WTC11 (cell line): ENCODE measurements around the gene SCUBE3. TPM values are rescaled to one million over a fixed set of nuclear protein-coding genes. Genes with fewer than 3 reads are reported as not detected.

Experiments used
- ATAC-seq: fragments of 200-7000 bp; cut with Tn5 transposase; 2 replicates; pipeline ENCODE4 v1.10.0; 2021; ENCODE audit warnings: mild to moderate bottlenecking, moderate library complexity
- CTCF ChIA-PET: fragments of 300-600 bp; sonication (Branson Sonifier 250); formaldehyde crosslinking; loops from one replicate; lab custom pipeline; 2021; ENCODE audit warnings: antibody characterized with exemption; lab: Charles Lee
- POLR2A ChIA-PET: fragments of 350-600 bp; sonication (Branson Sonifier 250); formaldehyde crosslinking; loops from one replicate; lab custom pipeline; 2021; ENCODE audit warnings: antibody characterized with exemption; lab: Charles Lee
- DNase-seq: peaks from one replicate; pipeline ENCODE4 v3.0.0; 2021; ENCODE audit warnings: low spot score
- H3K27ac Mint-ChIP-seq: 2 replicates; pipeline ENCODE4 v1.8.0; 2021; ENCODE audit warnings: mixed read lengths
- H3K27me3 Mint-ChIP-seq: 2 replicates; pipeline ENCODE4 v1.8.0; 2021; ENCODE audit warnings: low read depth, mild to moderate bottlenecking, moderate library complexity, mixed read lengths
- H3K36me3 Mint-ChIP-seq: 2 replicates; pipeline ENCODE4 v1.8.0; 2021; ENCODE audit warnings: mixed read lengths
- H3K4me1 Mint-ChIP-seq: 2 replicates; pipeline ENCODE4 v1.8.0; 2022; ENCODE audit warnings: mixed read lengths
- H3K4me3 Mint-ChIP-seq: 2 replicates; pipeline ENCODE4 v1.8.0; 2021; ENCODE audit warnings: mild to moderate bottlenecking, moderate library complexity, mixed read lengths
- H3K9me3 Mint-ChIP-seq: 2 replicates; pipeline ENCODE4 v1.8.0; 2021; ENCODE audit warnings: mixed read lengths
- CREM ChIP-seq: sonication (generic); formaldehyde crosslinking; IDR thresholded peaks from 2 replicates; pipeline ENCODE4 v1.8.1; 2022; ENCODE audit warnings: mild to moderate bottlenecking, missing genetic modification reagents, moderate library complexity
- ERG ChIP-seq: fragments of 250-450 bp; sonication (Bioruptor Pico); IDR thresholded peaks from 2 replicates; pipeline ENCODE4 v1.8.0; 2021; ENCODE audit warnings: mild to moderate bottlenecking
- FOXJ3 ChIP-seq: sonication (generic); formaldehyde crosslinking; IDR thresholded peaks from 2 replicates; pipeline ENCODE4 v1.9.0; 2021; ENCODE audit warnings: missing genetic modification reagents, mild to moderate bottlenecking, borderline replicate concordance
- GABPB1 ChIP-seq: sonication (generic); formaldehyde crosslinking; IDR thresholded peaks from 2 replicates; pipeline ENCODE4 v1.8.1; 2023; ENCODE audit warnings: mild to moderate bottlenecking, missing genetic modification reagents
- HMGA2 ChIP-seq: fragments of 250-450 bp; sonication (Bioruptor Pico); IDR thresholded peaks from 2 replicates; pipeline ENCODE4 v1.4.0; 2021; ENCODE audit warnings: mild to moderate bottlenecking, moderate library complexity
- IRF1 ChIP-seq: sonication (generic); formaldehyde crosslinking; IDR thresholded peaks from 2 replicates; pipeline ENCODE4 v1.8.0; 2023; ENCODE audit warnings: missing genetic modification reagents
- KAT7 ChIP-seq: sonication (generic); formaldehyde crosslinking; IDR thresholded peaks from 2 replicates; pipeline ENCODE4 v1.8.1; 2023; ENCODE audit warnings: missing genetic modification reagents, mild to moderate bottlenecking, borderline replicate concordance
- MAX ChIP-seq: sonication (generic); formaldehyde crosslinking; IDR thresholded peaks from 2 replicates; pipeline ENCODE4 v1.8.0; 2022; ENCODE audit warnings: mild to moderate bottlenecking, missing genetic modification reagents
- OVOL2 ChIP-seq: fragments of 250-450 bp; sonication (Bioruptor Pico); IDR thresholded peaks from 2 replicates; pipeline ENCODE4 v1.9.0; 2021; ENCODE audit warnings: mild to moderate bottlenecking, borderline replicate concordance
- PRDM15 ChIP-seq: sonication (generic); formaldehyde crosslinking; IDR thresholded peaks from 2 replicates; pipeline ENCODE4 v1.8.0; 2022; ENCODE audit warnings: missing genetic modification reagents
- RELA ChIP-seq: sonication (generic); formaldehyde crosslinking; IDR thresholded peaks from 2 replicates; pipeline ENCODE4 v1.8.1; 2022; ENCODE audit warnings: missing genetic modification reagents, mild to moderate bottlenecking, borderline replicate concordance
- SMAD4 ChIP-seq: sonication (generic); formaldehyde crosslinking; IDR thresholded peaks from 2 replicates; pipeline ENCODE4 v1.8.0; 2022; ENCODE audit warnings: mild to moderate bottlenecking, missing genetic modification reagents
- TEAD1 ChIP-seq: sonication (generic); formaldehyde crosslinking; IDR thresholded peaks from 2 replicates; pipeline ENCODE4 v1.8.0; 2022; ENCODE audit warnings: mild to moderate bottlenecking, missing genetic modification reagents
- ZNF121 ChIP-seq: sonication (generic); formaldehyde crosslinking; IDR thresholded peaks from 2 replicates; pipeline ENCODE4 v1.8.0; 2023; ENCODE audit warnings: missing genetic modification reagents
- ZNF416 ChIP-seq: fragments of 250-450 bp; sonication (Bioruptor Pico); IDR thresholded peaks from 2 replicates; pipeline ENCODE4 v1.9.0; 2021; ENCODE audit warnings: mild to moderate bottlenecking, inconsistent platforms
- total RNA-seq: library from RNA; stranded (reverse); gene quantifications from 3 replicates; pipeline ENCODE4 v1.2.3, GENCODE V29; 2021
- TF ChIP-seq, protein P1 (sequence below): fragments of 250-450 bp; sonication (Bioruptor Pico); IDR thresholded peaks from 2 replicates; pipeline ENCODE4 v1.9.0; 2021; ENCODE audit warnings: mild to moderate bottlenecking, borderline replicate concordance
- TF ChIP-seq, protein P2 (sequence below): sonication (generic); formaldehyde crosslinking; IDR thresholded peaks from 2 replicates; pipeline ENCODE4 v1.8.0; 2022; ENCODE audit warnings: mild to moderate bottlenecking, missing genetic modification reagents
- TF ChIP-seq, protein P3 (sequence below): sonication (generic); formaldehyde crosslinking; IDR thresholded peaks from 2 replicates; pipeline ENCODE4 v1.8.0; 2022; ENCODE audit warnings: mild to moderate bottlenecking, missing genetic modification reagents

SCUBE3 gene
- total RNA-seq, 1 experiment from 2014 or later, result 2.1 TPM

- POLR2A ChIA-PET, result interaction anchor here (0.6 to 1.3 kb wide), 2 partner anchors 21 to 38 kb away, joined by 3 to 5 read pairs; partner anchors contain the start of gene ZNF76
- H3K4me3 Mint-ChIP-seq, result peak overlapping the region; percentile 46
Observed at GRCh38 chr6:35296931-35297600, 83.3 kb downstream of the SCUBE3 start.

DNA sequence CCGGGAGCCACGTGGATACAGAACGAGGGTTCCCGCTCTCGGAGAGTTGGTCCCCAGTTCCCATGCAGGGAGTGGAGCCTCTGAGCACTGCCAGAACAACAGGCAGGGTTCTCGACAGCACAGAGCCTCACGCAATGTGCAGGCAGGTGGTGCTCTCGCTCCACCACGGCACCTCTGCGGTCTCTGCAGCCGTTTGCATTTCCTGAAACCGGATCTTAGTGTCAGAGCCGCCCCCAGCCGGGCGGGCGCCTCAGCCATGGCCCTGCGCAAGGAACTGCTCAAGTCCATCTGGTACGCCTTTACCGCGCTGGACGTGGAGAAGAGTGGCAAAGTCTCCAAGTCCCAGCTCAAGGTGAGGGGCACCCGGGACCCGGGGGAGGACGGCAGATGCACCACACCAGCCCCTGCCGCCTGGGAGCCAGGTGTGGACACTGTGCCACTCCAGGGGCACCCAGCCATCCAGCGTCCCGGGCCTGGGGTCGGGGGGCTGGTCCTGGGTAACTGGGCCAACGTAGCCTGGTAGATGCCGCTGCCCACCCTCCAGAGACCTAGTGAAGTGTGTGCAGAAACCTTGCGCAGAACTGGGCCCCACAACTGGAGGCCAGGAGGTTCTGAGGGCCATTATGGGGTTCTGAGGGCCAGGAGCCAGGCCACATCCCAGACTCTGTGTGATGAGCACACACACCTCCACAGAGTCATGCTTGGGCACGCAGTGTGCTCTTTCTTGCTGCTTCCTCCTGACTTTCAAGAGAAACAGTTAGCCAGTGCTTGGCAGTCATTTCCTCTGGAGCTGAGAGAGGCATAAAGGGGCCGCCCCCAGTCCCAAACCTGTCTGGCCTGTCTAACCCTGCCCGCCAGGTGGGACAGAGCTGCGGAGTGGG is 84.1 kb downstream of the SCUBE3 start, which contains the start of gene DEF6:
DEF6 (plus strand) TSS at position 218 of the 881 bp plus-strand sequence; CDS start at position 257, 39 bp downstream.
- peak; percentile 94 for ATAC-seq
- ChIA-PET CTCF (interaction anchor here (0.7 to 4.3 kb wide), 10 partner anchors 15 to 255 kb away, joined by 3 to 35 read pairs (median 11); partner anchors contain the start of genes FANCE and PPARD), POLR2A (interaction anchor here (0.6 to 1.1 kb wide), 2 partner anchors 38 to 174 kb away, joined by 3 read pairs; partner anchors contain the start of gene ZNF76)
- no peaks in the 10 kb centered on the region for H3K9me3 Mint-ChIP-seq
- DNase-seq, result peak; percentile 90
- H3K4me1 Mint-ChIP-seq, result peaks cover 35% of the 10 kb centered on the region
- peaks cover 8% of the 10 kb centered on the region for H3K36me3 Mint-ChIP-seq
- peak within 1 kb of the TSS; percentile 46 for H3K4me3 Mint-ChIP-seq
- 0 out of 2 replicates have a peak within 1 kb of the TSS, but pooled peaks have one; percentile 41 for H3K27ac Mint-ChIP-seq
- 0 out of 2 replicates have a peak, but pooled peaks cover 4% of the 10 kb centered on the region for H3K27me3 Mint-ChIP-seq
- TF ChIP-seq OVOL2 (no peak), GABPB1 (CRISPR knock-in tag) (peak; percentile 81), SMAD4 (CRISPR knock-in tag) (0 out of 2 replicates have a peak, but pooled peaks have one; percentile 18), FOXJ3 (no peak), MAX (CRISPR knock-in tag) (peak; percentile 87), HMGA2 (CRISPR knock-in tag) (no peak), RELA (CRISPR knock-in tag) (0 out of 2 replicates have a peak, but pooled peaks have one; percentile 35), ERG (CRISPR knock-in tag) (no peak), PRDM15 (CRISPR knock-in tag) (no peak), KAT7 (CRISPR knock-in tag) (0 out of 2 replicates have a peak, but pooled peaks have one; percentile 64), IRF1 (peak; percentile 80; the same call in 1 of the 2 replicates), CREM (CRISPR knock-in tag) (peak; percentile 45; the same call in 1 of the 2 replicates), TEAD1 (CRISPR knock-in tag) (peak; percentile 36; the same call in 1 of the 2 replicates)
- TF ChIP-seq, protein P1, sequence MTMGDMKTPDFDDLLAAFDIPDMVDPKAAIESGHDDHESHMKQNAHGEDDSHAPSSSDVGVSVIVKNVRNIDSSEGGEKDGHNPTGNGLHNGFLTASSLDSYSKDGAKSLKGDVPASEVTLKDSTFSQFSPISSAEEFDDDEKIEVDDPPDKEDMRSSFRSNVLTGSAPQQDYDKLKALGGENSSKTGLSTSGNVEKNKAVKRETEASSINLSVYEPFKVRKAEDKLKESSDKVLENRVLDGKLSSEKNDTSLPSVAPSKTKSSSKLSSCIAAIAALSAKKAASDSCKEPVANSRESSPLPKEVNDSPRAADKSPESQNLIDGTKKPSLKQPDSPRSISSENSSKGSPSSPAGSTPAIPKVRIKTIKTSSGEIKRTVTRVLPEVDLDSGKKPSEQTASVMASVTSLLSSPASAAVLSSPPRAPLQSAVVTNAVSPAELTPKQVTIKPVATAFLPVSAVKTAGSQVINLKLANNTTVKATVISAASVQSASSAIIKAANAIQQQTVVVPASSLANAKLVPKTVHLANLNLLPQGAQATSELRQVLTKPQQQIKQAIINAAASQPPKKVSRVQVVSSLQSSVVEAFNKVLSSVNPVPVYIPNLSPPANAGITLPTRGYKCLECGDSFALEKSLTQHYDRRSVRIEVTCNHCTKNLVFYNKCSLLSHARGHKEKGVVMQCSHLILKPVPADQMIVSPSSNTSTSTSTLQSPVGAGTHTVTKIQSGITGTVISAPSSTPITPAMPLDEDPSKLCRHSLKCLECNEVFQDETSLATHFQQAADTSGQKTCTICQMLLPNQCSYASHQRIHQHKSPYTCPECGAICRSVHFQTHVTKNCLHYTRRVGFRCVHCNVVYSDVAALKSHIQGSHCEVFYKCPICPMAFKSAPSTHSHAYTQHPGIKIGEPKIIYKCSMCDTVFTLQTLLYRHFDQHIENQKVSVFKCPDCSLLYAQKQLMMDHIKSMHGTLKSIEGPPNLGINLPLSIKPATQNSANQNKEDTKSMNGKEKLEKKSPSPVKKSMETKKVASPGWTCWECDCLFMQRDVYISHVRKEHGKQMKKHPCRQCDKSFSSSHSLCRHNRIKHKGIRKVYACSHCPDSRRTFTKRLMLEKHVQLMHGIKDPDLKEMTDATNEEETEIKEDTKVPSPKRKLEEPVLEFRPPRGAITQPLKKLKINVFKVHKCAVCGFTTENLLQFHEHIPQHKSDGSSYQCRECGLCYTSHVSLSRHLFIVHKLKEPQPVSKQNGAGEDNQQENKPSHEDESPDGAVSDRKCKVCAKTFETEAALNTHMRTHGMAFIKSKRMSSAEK, result 0 out of 2 replicates have a peak, but pooled peaks have one; percentile 45
- TF ChIP-seq, protein P2, sequence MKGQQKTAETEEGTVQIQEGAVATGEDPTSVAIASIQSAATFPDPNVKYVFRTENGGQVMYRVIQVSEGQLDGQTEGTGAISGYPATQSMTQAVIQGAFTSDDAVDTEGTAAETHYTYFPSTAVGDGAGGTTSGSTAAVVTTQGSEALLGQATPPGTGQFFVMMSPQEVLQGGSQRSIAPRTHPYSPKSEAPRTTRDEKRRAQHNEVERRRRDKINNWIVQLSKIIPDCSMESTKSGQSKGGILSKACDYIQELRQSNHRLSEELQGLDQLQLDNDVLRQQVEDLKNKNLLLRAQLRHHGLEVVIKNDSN (CRISPR knock-in tag), result no peak

More at GRCh38 chr6:35296931-35297600, 83.3 kb downstream of the SCUBE3 start:
- TF ChIP-seq OVOL2 (no peak), ZNF416 (CRISPR knock-in tag) (no peak), ZNF121 (no peak), TEAD1 (CRISPR knock-in tag) (no peak)
- TF ChIP-seq, protein P3, sequence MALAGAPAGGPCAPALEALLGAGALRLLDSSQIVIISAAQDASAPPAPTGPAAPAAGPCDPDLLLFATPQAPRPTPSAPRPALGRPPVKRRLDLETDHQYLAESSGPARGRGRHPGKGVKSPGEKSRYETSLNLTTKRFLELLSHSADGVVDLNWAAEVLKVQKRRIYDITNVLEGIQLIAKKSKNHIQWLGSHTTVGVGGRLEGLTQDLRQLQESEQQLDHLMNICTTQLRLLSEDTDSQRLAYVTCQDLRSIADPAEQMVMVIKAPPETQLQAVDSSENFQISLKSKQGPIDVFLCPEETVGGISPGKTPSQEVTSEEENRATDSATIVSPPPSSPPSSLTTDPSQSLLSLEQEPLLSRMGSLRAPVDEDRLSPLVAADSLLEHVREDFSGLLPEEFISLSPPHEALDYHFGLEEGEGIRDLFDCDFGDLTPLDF (CRISPR knock-in tag), result 0 out of 2 replicates have a peak, but pooled peaks have one; percentile 17
- Mint-ChIP-seq H3K36me3 (peaks cover 8% of the 10 kb centered on the region), H3K9me3 (no peaks in the 10 kb centered on the region), H3K4me1 (peaks cover 29% of the 10 kb centered on the region), H3K27ac (0 out of 2 replicates have a peak overlapping the region, but pooled peaks have one; percentile 41), H3K27me3 (0 out of 2 replicates have a peak, but pooled peaks cover 4% of the 10 kb centered on the region)
- ATAC-seq, result no peak
- CTCF ChIA-PET, result interaction anchor here (1.1 to 4.3 kb wide), 12 partner anchors 15 to 255 kb away, joined by 3 to 35 read pairs (median 8); partner anchors contain the start of genes FANCE and PPARD
- no peak for DNase-seq
